Adipose tissue (tissue), 3 donors: ENCODE measurements around the gene IER3IP1. TPM values are rescaled to one million over a fixed set of nuclear protein-coding genes. Genes with fewer than 3 reads are reported as not detected.
"Not testable (repeated sequence)": the region's sequence is repeated elsewhere in the genome, so short reads cannot be mapped to it uniquely, and the experiment has no call there.

Experiments
- H3K27ac ChIP-seq: one replicate; pipeline ENCODE4 v1.5.1; 2013; ENCODE audit warnings: low read depth, low read length
- WGBS, 3 donors: extraction: QIAGEN DNeasy Blood & Tissue Kit; methylation state at CpG; one replicate each; pipeline ENCODE4 v1.1.7; 2013; 5-methylcytosine and 5-hydroxymethylcytosine counted together
- polyA plus RNA-seq, 3 donors: library from polyadenylated mRNA; stranded (reverse); fragments of 200-250 nt; gene quantifications; one replicate each; pipeline ENCODE4 v1.2.3, GENCODE V29; 2013
- donor health status: healthy with polysubstance abuse.
- donor health status: Bipolar disorder and iron deficiency.
- donor health status: healthy.

The IER3IP1 gene
- 10 to 100 TPM in 2 of 3 donors, 1 to 10 TPM in 1; 6.9 to 16.3 (median 11.6) TPM for polyA plus RNA-seq

DNA sequence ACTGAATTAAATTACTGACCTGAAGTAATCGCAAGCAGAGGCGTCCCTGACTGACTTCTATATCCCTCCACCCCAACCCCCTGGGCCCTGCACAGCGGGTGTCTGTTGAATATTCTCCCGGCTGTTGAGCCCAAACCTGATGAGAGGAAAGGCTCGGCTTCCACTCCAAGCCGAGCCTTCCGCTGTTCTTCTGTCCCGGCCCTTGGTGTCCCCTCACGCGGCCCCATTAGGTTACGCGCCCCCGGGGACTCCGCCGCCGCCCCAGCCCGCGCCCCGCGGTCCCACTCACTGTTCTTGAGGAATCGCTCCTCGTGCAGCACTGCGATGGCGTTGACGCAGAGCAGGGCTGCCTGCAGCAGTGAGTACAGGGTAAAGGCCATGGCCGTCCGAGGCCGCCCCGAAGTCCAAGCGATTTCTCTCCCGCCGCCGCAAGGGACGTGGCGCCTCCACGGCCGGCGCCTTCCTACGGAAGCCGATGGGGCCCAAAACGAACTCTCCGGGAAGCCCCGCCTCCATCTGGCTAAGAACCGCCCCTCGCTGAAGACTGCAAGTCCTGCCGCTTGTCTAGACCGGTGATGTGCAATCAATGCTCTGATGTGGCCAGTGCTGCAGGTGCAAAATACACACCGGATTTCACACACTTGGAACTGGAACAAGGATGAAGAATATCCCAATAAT lies at the start of gene IER3IP1:
IER3IP1 (minus strand) TSS at position 467 of the 678 bp plus-strand sequence; CDS start at position 380, 87 bp downstream.
- WGBS, 3 donors: 0 to 1% (median 1%) methylated on average over 48 of the region's 48 CpGs
- H3K27ac ChIP-seq: no peak within 1 kb of the TSS

GRCh38 chr18:47215554-47216138 lies 39.5 kb upstream of the IER3IP1 start:
- WGBS, 3 donors: 1 to 2% (median 1%) methylated on average over 5 of the region's 5 CpGs
- H3K27ac ChIP-seq: no peak overlapping the region

GRCh38 chr18:47209171-47209570 lies 33.0 kb upstream of the IER3IP1 start:
- no peak overlapping the region for H3K27ac ChIP-seq
- 46 to 79% (median 56%) methylated on average over 1 of the region's 1 CpG for WGBS, 3 donors

- H3K27ac ChIP-seq: no peak overlapping the region
- 32 to 61% (median 51%) methylated on average over 2 of the region's 2 CpGs for WGBS, 3 donors
These were observed 30.9 kb upstream of the IER3IP1 start for GRCh38 chr18:47206945-47207637.

- no peak overlapping the region for H3K27ac ChIP-seq
- whole genome bisulfite sequencing, 3 donors: 41 to 51% (median 51%) methylated on average over 3 of the region's 3 CpGs
These were observed 28.9 kb upstream of the IER3IP1 start for GRCh38 chr18:47204908-47205522.

GRCh38 chr18:47203626-47204464 lies 27.7 kb upstream of the IER3IP1 start:
- no peak overlapping the region for H3K27ac ChIP-seq
- WGBS, 3 donors: 53 to 63% (median 57%) methylated on average over 3 of the region's 3 CpGs

DNA sequence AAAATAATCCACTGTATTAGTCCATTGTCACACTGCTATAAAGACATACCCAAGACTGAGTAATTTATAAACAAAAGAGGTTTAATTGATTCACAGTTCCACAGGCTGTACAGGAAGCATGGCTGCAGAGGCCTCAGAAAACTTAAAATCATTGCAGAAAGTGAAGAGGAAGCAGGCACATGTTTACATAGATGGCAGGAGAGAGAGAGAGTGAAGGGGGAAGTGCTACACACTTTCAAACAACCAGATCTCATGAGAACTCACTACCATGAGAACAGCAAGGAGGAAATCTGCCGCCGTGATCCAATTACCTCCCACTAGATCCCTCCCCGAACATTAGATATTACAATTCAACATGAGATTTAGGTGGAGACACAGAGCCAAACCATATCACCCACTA lies 19.8 kb upstream of the IER3IP1 start:
- H3K27ac ChIP-seq: not testable (repeated sequence)
- WGBS, 3 donors: 62 to 66% (median 64%) methylated on average over 3 of the region's 3 CpGs

DNA sequence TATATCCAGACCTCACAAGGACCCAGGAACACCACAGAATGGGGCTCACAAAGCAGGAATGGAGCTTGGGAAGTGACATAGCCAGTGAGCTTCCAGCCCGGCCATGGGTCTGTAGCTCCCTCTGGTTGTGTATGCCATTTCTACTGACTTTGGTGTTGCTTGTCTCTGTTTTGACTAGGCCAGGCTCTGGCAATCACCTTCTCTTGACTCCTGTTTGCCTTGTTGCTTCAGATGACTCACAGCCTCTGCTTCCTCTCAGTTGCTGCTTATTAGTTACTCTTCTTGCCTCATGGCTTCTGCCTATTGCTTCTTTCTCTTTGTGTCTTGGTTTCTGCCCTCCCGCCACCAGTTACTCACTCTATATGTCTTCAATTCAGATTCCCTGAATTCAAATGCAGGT lies 15.8 kb upstream of the IER3IP1 start:
- H3K27ac ChIP-seq: no peak overlapping the region
- WGBS, 3 donors: 91 to 94% (median 91%) methylated on average over 2 of the region's 2 CpGs

GRCh38 chr18:47187721-47188120 lies 11.6 kb upstream of the IER3IP1 start:
- 79 to 88% (median 83%) methylated on average over 7 of the region's 7 CpGs for WGBS, 3 donors
- no peak overlapping the region for H3K27ac ChIP-seq

DNA sequence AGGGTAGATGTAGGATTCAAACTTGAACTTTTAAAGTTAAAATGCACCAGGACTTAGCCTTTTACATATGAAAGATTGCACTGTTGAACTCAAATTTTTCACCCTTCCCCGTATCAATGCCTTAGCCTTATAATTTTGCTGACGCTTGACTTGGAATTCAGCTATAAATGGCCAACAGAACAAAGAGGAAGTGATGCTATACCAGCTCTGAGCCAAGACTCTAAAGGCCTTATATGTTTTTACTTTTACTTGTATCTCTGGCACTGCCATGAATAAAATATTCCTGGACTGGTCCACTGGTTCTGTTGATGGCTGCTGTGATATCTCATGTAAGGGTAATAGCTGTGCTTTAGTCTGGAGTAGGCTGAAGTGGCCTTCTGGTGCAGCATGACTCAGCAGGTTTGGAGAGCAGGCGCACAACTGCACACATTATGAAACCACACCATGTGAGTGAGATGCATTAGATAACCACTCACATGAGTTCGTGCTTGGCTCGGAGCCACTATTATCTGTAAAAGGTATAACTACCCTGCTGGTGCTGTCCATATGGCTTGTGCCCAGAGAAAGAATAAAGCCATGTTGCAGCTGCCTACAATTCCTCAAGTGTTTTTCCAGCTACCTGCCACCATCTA lies 8.4 kb upstream of the IER3IP1 start:
- 73 to 84% (median 84%) methylated on average over 5 of the region's 5 CpGs for WGBS, 3 donors
- H3K27ac ChIP-seq: no peak overlapping the region

- not testable (repeated sequence) for H3K27ac ChIP-seq
- 86% methylated on average over 5 of the region's 5 CpGs for WGBS, 3 donors
These were observed 6.0 kb upstream of the IER3IP1 start for GRCh38 chr18:47182156-47182555.

DNA sequence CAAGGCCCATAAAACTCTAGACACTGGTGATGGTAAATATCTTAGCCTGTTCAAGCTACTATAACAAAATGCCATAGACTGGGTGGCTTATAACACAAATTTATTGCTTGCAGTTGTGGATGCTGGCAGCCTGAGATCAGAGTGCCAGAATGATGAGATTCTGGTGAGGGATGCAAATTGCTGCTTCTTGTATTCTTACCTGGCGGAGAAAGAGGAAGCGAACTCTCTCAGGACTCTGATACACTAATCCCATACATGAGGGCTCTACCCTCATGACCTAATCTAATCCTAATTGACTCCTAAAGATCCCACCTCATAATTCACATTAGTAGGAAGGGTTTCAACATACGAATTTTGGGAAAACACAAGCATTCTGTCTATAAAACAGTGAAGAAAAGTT lies 4.6 kb upstream of the IER3IP1 start:
- no peak overlapping the region for H3K27ac ChIP-seq
- 74 to 86% (median 75%) methylated on average over 3 of the region's 3 CpGs for WGBS, 3 donors

GRCh38 chr18:47179520-47179919 lies 3.4 kb upstream of the IER3IP1 start:
- WGBS, 3 donors: 25 to 64% (median 42%) methylated on average over 4 of the region's 4 CpGs
- H3K27ac ChIP-seq: no peak overlapping the region

- 2 to 5% (median 4%) methylated on average over 24 of the region's 24 CpGs for WGBS, 3 donors
These were observed 774 bp downstream of the IER3IP1 start for GRCh38 chr18:47175283-47175897.

GRCh38 chr18:47174545-47175116 lies 1.5 kb downstream of the IER3IP1 start:
- 55 to 83% (median 82%) methylated on average over 13 of the region's 13 CpGs for WGBS, 3 donors
- no peak overlapping the region for H3K27ac ChIP-seq

More at GRCh38 chr18:47175283-47175897, 774 bp downstream of the IER3IP1 start:
- H3K27ac ChIP-seq: no peak overlapping the region

DNA sequence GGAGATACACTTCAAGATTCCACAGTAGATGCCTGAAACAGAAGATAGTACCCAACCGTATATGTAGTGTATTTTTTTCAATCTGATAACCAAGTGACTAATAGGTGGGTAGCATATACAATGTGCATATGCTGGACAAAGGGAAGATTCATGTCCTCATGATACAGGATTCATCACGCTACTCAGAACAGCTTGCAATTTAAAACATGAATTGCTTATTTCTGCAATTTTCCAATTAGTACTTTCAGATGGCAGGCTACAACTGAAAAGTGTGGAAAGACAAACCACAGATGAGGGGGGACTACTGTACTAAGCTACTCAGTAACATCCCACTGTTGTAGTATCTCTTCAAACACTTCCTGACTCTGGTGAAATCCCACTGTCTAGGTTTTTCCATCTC lies 3.7 kb downstream of the IER3IP1 start:
- H3K27ac ChIP-seq: no peak overlapping the region
- WGBS, 3 donors: 78 to 85% (median 78%) methylated on average over 2 of the region's 2 CpGs

GRCh38 chr18:47168913-47169312 lies 7.3 kb downstream of the IER3IP1 start:
- no peak overlapping the region for H3K27ac ChIP-seq
- 86 to 89% (median 87%) methylated on average over 1 of the region's 1 CpG for WGBS, 3 donors
